Iris pigment epithelial cell (primary cell): ENCODE measurements around the gene PGF.

Experiments
- DNase-seq: peaks from one replicate; pipeline ENCODE4 v3.0.0-alpha.2; 2011; ENCODE audit warnings: low read depth

The PGF gene

GRCh38 chr14:74956280-74957072, 1.1 kb upstream of the PGF start:
- no peak for DNase-seq

- no peak for DNase-seq
Observed at GRCh38 chr14:74956027-74956279, 556 bp upstream of the PGF start.

GRCh38 chr14:74954947-74955228, 509 bp downstream of the PGF start:
- DNase-seq = no peak

GRCh38 chr14:74954232-74954946, 1.0 kb downstream of the PGF start:
- DNase-seq = no peak

GRCh38 chr14:74953686-74954085, 1.7 kb downstream of the PGF start:
- DNase-seq = no peak

- DNase-seq = no peak
Observed at GRCh38 chr14:74952697-74953484, 2.5 kb downstream of the PGF start.

GRCh38 chr14:74952180-74952665, 3.2 kb downstream of the PGF start:
- no peak for DNase-seq

- DNase-seq = no peak
Observed at GRCh38 chr14:74951443-74952179, 3.8 kb downstream of the PGF start.

GRCh38 chr14:74950795-74951442, 4.5 kb downstream of the PGF start:
- DNase-seq = no peak

- no peak for DNase-seq
Observed at GRCh38 chr14:74949859-74950573, 5.4 kb downstream of the PGF start.

- no peak for DNase-seq
Observed at GRCh38 chr14:74949191-74949601, 6.2 kb downstream of the PGF start.

GRCh38 chr14:74948228-74949175, 6.9 kb downstream of the PGF start:
- DNase-seq = no peak

GRCh38 chr14:74947353-74948227, 7.8 kb downstream of the PGF start:
- no peak for DNase-seq

- no peak for DNase-seq
Observed at GRCh38 chr14:74946659-74947281, 8.6 kb downstream of the PGF start.

GRCh38 chr14:74945852-74946658, 9.3 kb downstream of the PGF start:
- peak; percentile 55 for DNase-seq

GRCh38 chr14:74945261-74945851, 10.0 kb downstream of the PGF start:
- DNase-seq = no peak

GRCh38 chr14:74942608-74943007, 12.8 kb downstream of the PGF start:
- DNase-seq = no peak
